ENCODE data around the gene SIGLEC1. TPM values are rescaled to one million over a fixed set of nuclear protein-coding genes. Genes with fewer than 3 reads are reported as not detected.

Gene SIGLEC1
- total and polyA plus RNA-seq, 2 donors (not counting 1 experiment from before 2014, with no cell fraction given) = 0.06 to 0.15 TPM

- Histone ChIP-seq H3K79me2 (ENCODE audit: control insufficient read depth, insufficient read depth, low read length) (no peaks in the 10 kb centered on the region), H3K27ac (ENCODE audit: low read length in 2 of 2) (no peak overlapping the region), H3K27me3 (replicated peaks in 1 of 4; ENCODE audit: control extremely low read depth in 1 of 4, control insufficient read depth in 3 of 4, insufficient read depth in 4 of 4, low read length in 3 of 4) (peaks cover 0 to 11% (median 0%) of the 10 kb centered on the region in 4 experiments), H2AFZ (ENCODE audit: insufficient read depth, low read depth, low read length, poor library complexity, severe bottlenecking) (no peak overlapping the region), H3K4me2 (replicated peaks; ENCODE audit: low read depth, low read length, poor library complexity, severe bottlenecking) (no peak overlapping the region), H3K9me3 (ENCODE audit: control extremely low read depth in 1 of 3, control insufficient read depth in 2 of 3, insufficient read depth in 1 of 3, low read length in 2 of 3) (no peaks in the 10 kb centered on the region), H3K9ac (ENCODE audit: low read length) (no peak overlapping the region), H3K36me3 (replicated peaks in 1 of 2; ENCODE audit: control extremely low read depth in 1 of 2, control insufficient read depth in 1 of 2, extremely low read depth in 1 of 2, insufficient read depth in 2 of 2, low read length in 1 of 2) (no peaks in the 10 kb centered on the region), H4K20me1 (ENCODE audit: control insufficient read depth, insufficient read depth, low read length, poor library complexity, severe bottlenecking) (no peaks in the 10 kb centered on the region), H3K4me3 (ENCODE audit: control extremely low read depth in 1 of 5, extremely low read depth in 1 of 5, insufficient read depth in 1 of 5, low read depth in 2 of 5, low read length in 4 of 5) (no peak overlapping the region), H3K4me1 (ENCODE audit: control insufficient read depth in 2 of 2, insufficient read depth in 2 of 2, low read length in 2 of 2) (no peaks in the 10 kb centered on the region)
- no peak overlapping the region for H3K27ac Mint-ChIP-seq
- H3K4me3 Mint-ChIP-seq = no peak overlapping the region
- CTCF ChIA-PET = no interaction called here
- DNase-seq = no peak
- no peaks in the 10 kb centered on the region for H3K4me1 Mint-ChIP-seq
- POLR2A ChIA-PET = no interaction called here
- no peaks in the 10 kb centered on the region for H3K9me3 Mint-ChIP-seq (ENCODE audit: insufficient read depth)
- no peak for TF ChIP-seq EZH2 (IDR thresholded peaks at IDR 0.05; ENCODE audit: borderline replicate concordance, insufficient read depth, low read depth, low read length, poor library complexity, severe bottlenecking)
- TF ChIP-seq, protein P1, sequence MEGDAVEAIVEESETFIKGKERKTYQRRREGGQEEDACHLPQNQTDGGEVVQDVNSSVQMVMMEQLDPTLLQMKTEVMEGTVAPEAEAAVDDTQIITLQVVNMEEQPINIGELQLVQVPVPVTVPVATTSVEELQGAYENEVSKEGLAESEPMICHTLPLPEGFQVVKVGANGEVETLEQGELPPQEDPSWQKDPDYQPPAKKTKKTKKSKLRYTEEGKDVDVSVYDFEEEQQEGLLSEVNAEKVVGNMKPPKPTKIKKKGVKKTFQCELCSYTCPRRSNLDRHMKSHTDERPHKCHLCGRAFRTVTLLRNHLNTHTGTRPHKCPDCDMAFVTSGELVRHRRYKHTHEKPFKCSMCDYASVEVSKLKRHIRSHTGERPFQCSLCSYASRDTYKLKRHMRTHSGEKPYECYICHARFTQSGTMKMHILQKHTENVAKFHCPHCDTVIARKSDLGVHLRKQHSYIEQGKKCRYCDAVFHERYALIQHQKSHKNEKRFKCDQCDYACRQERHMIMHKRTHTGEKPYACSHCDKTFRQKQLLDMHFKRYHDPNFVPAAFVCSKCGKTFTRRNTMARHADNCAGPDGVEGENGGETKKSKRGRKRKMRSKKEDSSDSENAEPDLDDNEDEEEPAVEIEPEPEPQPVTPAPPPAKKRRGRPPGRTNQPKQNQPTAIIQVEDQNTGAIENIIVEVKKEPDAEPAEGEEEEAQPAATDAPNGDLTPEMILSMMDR (IDR thresholded peaks at IDR 0.05) = no peak
- ATAC-seq (ENCODE audit: low read depth) = no peak
- H3K27me3 Mint-ChIP-seq = peaks cover 10% of the 10 kb centered on the region
- WGBS (ENCODE audit: insufficient coverage) = 92% methylated on average over 30 of the region's 31 CpGs
- intact Hi-C loops (cut with micrococcal nuclease) = no loop called here
These were observed 6.2 kb downstream of the SIGLEC1 start for GRCh38 chr20:3705970-3706739.

DNA sequence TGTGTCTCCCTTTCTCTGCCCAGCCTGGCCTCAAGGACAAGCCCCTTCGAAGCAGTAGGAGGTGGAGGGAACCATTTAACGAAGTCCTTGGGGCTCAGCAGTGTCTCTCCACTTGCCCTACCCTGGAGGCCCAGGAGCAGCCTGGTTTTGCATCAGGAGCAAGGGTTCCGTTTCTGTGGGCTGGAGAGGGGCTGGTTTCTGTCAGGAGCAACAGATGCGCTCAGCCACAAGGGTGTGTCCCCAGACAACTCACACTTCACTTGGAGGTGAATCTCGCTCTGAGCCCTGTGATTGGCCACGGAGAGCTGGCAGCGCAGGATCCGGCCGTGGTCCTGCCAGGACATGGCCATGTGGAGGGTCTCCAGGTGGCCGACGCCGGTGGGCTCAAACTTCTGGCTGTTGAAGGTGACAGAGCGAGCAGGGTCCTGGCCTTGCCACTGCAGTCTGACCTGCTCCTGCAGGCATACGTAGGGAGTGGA, 6.9 kb downstream of the SIGLEC1 start:
- intact Hi-C loops (cut with micrococcal nuclease) = no loop called here
- DNase-seq (no peak), ATAC-seq (ENCODE audit: low read depth) (no peak)
- Histone ChIP-seq H4K20me1 (ENCODE audit: control insufficient read depth, insufficient read depth, low read length, poor library complexity, severe bottlenecking) (no peaks in the 10 kb centered on the region), H3K36me3 (replicated peaks in 1 of 2; ENCODE audit: control extremely low read depth in 1 of 2, control insufficient read depth in 1 of 2, extremely low read depth in 1 of 2, insufficient read depth in 2 of 2, low read length in 1 of 2) (no peaks in the 10 kb centered on the region), H3K4me2 (replicated peaks; ENCODE audit: low read depth, low read length, poor library complexity, severe bottlenecking) (no peak overlapping the region), H2AFZ (ENCODE audit: insufficient read depth, low read depth, low read length, poor library complexity, severe bottlenecking) (no peak overlapping the region), H3K79me2 (ENCODE audit: control insufficient read depth, insufficient read depth, low read length) (no peaks in the 10 kb centered on the region), H3K4me1 (ENCODE audit: control insufficient read depth in 2 of 2, insufficient read depth in 2 of 2, low read length in 2 of 2) (no peaks in the 10 kb centered on the region), H3K4me3 (ENCODE audit: control extremely low read depth in 1 of 5, extremely low read depth in 1 of 5, insufficient read depth in 1 of 5, low read depth in 2 of 5, low read length in 4 of 5) (no peak overlapping the region), H3K27me3 (replicated peaks in 1 of 4; ENCODE audit: control extremely low read depth in 1 of 4, control insufficient read depth in 3 of 4, insufficient read depth in 4 of 4, low read length in 3 of 4) (peaks cover 0 to 5% (median 0%) of the 10 kb centered on the region in 4 experiments), H3K27ac (ENCODE audit: low read length in 2 of 2) (no peak overlapping the region), H3K9ac (ENCODE audit: low read length) (no peak overlapping the region), H3K9me3 (ENCODE audit: control extremely low read depth in 1 of 3, control insufficient read depth in 2 of 3, insufficient read depth in 1 of 3, low read length in 2 of 3) (no peaks in the 10 kb centered on the region)
- H3K4me3 Mint-ChIP-seq = no peak overlapping the region
- H3K27me3 Mint-ChIP-seq = peaks cover 10% of the 10 kb centered on the region
- ChIA-PET CTCF (no interaction called here), POLR2A (no interaction called here)
- H3K9me3 Mint-ChIP-seq (ENCODE audit: insufficient read depth) = no peaks in the 10 kb centered on the region
- no peaks in the 10 kb centered on the region for H3K4me1 Mint-ChIP-seq
- H3K27ac Mint-ChIP-seq = no peak overlapping the region
- WGBS (ENCODE audit: insufficient coverage) = 83% methylated on average over 13 of the region's 14 CpGs
- TF ChIP-seq, protein P1 (IDR thresholded peaks at IDR 0.05) = no peak

Data from B cell (primary cell).